NCI-H1694 treated with DMSO at 0.1 percent for 48 hours (cell line): ENCODE results near the gene TMEM100.

Experiments used
- DNase-seq: peaks from one replicate; lab custom pipeline; 2025; lab: John Stamatoyannopoulos, UW

TMEM100 gene

DNA sequence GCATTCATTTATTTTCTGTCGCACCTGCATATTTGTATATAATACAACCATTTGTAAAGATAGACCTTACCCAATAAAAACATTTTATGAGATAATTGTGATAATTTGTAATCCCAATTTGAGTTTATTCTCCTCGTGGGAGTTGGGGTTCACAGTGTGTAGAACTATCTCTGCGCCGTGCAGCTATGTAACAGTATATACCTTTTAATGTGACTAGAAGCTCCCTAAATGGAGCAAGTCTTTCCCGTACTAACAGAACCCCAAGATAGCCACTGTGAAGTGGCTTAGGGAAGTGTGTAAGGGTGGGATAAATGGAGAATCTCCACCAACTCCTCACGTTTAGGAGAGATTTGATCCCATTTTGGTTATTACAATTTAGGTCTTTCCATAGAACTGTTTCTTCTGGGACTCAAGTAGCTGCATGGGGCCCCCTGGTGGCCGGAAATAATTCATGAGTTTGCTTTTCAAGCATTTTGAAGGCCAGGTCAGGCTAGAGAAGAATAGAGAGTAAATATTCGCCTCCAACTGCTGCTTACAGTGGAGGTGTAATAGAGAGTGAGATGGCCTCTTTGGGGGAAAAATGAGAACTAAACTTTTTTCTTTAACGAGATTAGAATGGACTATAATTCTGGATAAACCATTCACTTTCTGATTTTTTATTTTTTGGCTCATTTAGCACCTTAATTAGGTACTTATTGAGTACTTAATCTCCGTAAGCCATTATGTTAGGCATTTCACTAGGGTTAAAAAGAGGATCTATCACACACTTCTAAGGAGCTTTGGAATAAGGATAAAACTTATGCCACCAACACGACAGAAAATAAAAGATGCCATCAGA is 4.5 kb downstream of the TMEM100 start:
- peak; percentile 63 for DNase-seq

DNA sequence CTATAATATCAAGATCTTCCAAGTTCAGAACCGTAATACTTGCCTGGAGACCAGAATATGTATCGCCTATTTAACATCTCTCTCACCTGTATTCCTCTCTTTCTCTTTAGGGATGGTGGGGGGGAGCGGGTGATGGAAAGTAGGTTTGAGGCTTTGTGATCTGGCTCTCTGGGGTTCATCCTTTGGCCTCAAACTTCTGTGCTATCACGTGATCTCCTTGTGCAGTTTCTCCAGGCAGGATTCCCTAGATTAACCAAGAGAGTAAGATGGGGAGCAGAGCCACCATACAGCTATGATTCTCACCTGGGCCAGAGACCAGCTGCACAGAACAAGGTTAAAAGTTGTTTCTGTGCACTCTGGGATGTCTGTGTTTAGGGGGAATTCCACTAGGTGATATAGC is 5.2 kb downstream of the TMEM100 start:
- no peak for DNase-seq

DNA sequence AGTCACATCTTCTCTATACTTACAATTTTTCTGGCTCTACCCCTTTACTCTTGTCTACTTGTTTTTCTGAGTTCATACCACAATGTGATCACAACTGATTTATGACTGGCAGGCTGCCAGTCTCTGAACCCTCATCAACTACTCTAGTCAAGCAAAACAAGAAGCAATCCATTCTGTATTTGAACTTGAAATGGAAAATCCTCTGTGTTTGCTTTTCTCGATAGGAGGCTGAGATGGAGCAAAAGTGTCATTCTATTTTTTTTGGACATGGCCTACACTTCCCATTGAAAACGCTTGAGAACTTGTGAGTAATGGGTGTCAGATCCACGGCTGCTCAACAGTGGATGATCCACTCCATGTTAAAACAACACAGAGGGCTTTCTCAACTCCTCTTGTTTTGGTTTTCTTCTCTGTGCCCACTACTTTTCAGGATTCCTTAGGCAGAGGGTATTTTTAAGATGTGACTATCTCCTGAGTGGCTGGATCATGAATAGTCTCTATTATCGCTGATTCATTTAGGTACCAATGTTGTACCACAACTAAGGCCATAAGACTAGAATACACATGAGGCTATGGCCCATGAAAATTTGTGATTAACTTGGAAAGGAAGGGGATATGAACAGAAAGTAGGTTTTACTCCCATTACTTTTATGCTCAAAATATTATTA is 11.7 kb downstream of the TMEM100 start:
- no peak for DNase-seq

DNA sequence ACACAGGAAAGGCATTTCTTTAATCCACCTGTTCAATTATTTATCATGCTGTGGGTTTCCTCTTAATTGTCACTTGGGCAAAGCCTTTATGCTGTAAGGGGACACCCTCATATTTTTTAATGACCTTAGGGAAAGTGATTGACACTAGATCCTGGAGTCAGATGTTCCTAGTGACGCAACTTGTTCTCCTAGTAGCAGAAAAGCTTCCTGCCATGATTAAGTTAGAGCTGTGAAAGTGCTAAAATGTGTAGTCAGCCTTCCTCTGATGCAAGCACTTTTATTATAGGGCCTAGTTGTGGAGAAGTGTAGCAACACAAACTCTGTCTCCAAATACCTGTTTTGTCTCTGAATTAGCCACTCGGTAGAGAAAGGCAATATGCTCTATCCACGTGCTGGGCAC is 12.3 kb downstream of the TMEM100 start:
- DNase-seq, result no peak

DNA sequence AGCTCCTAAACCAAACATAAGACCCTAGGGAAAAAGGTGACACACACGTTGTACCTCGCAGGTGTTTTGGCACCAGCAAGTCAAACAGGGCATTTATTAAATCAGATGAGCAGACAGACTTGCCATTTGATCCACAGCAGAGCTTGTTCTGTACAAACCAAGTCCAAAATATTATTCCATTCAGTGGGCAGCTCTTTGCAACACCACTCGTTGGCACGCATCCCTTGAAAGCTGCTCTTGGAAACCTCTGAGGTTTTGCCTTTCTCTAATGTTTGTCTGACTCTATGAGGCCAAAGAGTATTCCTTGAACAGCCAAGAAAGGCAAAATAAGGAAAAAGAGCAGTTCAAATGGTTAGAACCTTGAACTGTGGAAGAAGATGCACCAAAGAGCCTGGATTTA is 12.7 kb downstream of the TMEM100 start:
- no peak for DNase-seq

DNA sequence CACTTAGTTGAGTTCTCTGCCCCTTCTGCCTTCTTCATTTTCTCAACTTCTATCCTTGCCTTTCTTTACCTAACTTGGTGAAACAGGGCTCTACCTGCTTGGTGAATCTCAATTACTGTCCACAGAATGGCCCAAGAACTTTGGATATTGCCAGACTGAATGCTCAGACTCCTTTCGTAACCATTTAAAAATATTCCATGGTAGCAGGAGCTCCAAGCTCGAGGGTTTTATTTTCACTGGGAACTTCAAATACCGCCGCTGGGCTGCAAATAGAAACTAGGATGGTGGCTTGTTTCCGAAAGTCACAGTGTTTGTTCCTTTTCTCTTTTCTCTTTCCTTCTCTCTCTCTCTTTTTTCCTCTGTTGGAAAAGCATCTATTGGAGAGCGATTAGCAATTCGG is 13.2 kb downstream of the TMEM100 start:
- no peak for DNase-seq

DNA sequence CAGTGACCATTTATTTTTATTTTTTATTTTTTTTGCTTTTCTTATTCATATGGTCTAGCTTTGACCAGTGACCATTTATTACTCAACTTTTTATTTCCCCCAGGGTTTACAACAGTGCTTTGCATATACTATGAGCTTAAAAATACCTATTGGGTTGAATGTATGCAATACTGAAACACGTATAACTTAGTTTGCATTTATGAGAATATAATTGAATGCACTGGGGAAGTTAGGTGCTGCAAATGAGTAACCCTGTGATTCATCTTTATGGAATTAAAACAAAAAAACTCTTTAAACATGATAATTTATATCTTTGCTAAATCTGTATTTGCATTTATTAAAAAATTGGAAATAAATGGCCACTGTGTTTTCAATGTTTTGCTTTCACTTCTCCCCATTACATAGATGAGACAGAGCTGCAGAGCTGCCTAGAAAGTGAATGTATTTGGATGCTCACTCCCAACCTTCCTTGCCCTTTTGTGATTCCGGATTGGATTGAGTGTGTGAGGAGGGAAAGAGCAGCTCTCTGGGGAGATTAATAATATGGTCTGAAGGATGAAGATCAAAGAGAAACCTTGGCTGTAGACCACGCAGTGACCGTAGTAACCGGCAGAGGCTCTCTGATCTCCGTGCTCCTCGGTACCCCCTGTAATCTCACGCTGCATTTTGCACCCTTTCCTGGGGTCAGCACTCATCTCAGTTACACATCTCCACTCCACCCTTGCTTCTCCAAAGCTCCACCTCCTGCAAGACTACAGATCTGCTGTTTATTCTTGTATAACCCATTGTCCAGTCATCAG is 14.3 kb downstream of the TMEM100 start:
- DNase-seq, result no peak

DNA sequence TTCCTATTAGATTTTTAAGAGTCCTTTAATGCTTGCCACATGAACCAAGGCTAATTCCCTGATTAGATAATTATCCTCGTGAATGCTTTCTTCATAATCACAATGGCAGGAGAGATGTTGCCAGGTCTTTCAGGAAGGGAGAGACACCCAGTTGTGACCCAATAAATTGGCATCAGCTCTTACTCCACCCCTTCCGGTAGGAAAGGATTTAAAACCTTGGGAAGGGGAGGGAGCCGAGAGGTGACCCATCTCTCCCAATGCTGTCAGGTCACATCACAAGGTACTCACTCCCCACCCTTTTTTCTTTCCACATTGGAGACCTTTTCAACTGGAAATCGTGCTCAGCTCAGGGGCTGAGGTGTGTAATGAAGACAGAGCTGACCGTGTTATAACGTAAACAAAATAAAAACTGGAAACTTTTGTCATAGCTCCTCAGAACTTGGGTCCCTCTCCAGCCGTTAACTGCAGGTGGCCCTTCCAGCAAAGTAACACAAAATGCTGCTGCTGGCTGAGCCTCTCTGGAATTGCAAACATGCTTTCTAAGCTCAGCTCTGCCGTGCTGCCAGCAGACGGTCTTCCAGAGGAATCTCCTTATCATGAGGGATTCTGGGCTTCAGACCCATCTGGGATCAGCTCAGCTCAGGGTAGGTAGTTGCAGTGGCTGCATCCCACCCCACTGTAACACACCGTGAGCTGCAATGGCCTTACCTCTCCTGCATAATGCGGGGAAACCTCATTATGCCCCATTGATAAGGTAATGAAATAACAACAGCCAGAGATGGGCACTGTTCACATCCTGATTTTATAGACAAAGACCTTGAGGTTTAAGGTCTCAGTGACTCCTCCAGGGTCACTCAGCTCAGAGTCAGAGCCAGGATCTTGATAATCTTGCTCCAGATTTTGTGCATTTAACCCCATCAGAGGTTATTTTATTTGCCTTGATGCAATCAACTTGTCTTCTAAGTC is 15.6 kb downstream of the TMEM100 start:
- no peak for DNase-seq

DNA sequence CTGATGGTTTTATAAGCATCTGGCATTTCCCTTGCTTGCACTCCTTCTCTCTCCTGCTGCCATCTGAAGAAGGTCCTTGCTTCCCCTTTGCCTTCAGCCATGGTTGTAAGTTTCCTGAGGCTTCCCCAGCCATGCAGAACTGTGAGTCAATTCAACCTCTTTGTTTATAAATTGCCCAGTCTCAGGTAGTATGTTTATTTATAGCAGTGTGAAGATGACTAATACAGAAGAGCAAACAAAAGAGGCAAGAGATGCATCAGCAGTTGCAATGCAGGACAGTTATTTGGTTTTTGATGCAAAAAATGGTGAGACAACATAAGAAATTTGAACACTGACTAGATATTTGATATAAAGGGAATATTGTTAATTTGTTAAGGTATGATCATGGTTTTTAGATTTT is 16.8 kb downstream of the TMEM100 start:
- no peak for DNase-seq

DNA sequence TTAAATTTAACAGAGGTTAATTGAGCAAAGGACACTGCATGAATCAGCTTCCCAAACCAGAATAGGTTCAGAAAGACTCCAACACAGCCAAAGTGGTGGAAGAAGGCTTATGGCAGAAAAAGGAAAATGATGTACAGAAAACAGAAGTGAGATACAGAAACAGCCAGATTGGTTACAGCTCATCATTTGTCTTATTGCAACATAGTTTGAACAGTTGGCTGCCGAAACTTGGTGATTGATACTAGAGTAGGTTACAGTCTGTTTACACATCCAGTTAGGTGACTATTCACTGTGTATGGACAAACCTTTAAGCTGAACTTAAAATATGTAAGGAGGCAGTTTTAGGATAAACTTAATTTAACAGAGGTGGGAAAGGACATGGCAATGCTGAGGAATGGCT is 18.3 kb downstream of the TMEM100 start:
- no peak for DNase-seq

DNA sequence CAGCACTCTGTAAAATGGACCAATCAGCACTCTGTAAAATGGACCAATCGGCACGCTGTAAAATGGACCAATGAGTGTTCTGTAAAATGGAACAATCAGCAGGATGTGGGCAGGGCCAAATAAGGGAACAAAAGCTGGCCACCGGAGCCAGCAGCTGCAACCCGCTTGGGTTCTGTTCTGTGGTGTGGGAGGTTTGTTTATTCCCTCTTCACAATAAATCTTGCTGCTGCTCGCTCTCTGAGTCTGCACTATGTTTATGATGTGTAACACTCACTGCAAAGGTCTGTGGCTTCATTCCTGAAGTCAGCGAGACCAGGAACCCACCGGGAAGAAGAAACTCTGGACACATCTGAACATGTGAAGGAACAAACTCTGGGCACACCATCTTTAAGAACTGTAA is 20.5 kb downstream of the TMEM100 start:
- no peak for DNase-seq

DNA sequence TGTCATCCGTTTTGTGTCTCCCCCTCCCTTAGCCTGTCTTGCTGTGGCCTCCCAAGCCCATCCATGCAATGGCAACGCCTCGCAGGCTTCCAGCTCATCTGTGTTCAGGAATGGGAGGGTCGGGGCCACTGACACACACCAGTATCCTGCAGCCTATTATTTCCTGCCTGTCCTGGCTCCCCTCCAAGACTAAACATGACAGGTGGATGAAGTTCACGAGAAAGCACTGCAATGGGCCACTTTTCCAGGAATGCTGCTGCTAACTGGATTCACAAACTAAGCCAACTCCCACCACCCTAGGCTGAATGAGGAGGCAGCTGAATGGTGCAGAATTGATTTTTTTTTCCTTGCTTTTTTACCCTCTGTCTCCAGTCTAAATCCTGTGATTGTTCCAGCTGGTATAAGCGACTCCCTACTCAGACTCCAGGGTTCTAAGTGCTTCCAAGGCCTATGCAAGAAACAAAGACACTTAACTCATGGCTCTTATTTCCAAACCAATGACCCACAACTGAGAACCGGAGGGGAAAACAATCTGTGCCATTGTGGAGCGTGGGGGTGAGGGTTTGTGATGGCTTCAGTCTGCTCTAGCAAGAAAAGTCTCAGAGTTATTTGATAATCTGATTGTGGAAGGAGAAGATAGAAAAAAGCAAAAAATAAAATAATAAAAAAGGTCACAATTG is 23.3 kb downstream of the TMEM100 start:
- peak; percentile 6 for DNase-seq

DNA sequence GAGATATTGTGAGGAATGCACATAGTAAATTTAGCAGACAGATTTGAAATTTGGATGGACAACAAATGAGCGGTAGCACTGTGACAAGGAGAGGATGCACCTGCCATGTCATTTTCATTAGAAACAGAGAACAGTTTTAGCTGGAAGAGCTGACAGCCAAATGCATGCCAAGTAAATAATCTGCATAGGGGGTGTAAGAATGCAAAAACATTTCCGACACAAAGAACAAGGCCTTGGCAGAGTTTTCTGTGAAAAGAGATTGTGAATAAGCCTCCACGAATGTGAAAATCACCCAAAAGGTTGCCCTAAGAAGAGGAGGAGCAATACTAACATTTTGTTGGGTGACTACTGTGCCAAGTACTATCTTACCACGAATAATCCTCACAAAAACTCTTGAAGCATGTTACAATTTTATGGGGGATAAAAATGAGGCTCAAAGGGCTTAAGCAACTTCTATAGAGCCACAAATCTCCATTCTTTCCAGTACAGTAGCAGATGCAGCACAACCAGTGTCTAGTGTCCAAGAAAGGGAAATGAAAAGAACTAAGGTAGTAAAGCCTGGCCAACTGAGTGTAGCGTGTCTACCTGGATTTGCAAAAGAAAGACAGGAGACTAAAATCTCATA is 28.3 kb downstream of the TMEM100 start:
- DNase-seq, result no peak

DNA sequence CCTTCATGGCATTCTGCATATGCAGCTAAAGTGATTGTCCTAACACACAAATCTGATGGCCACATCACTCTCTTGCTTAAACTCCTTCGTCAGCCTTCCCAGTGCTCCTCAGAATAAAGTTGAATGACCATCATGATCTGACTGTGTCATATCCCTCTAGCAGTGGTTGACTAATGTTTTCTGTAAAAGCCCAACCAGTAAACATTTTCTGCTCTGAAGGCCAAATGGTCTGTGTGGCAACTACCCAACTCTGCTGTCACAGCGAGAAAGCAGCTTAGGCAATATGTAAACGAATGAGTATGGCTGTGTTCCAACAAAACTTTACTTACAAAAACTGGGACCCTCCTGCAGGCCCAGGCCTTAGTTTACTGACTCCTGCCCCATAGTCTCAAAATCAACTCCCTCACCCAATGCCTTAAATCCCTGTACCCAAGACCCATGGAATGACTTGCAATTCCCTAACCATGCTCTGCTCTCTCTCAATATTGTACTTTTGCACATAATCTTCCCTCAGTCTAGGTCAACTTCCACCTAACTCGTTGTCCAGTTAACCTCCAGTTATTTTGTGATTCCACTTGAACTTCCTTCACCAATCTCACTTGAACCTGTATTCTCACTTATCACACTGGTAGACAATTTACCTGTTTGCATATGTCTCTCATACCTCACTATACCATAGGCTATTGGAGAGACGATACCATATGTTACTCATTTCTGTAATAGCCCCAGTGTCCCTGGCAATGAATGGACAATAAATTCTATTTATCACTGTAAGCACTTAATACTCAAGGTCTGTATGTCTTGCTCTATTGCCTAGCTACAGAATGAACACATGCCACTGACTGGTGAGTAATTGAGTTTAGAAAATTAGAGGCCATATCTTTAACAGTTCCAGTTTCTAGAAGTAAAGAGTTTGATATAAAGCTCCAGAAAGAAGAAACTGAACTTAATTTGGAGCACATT is 29.1 kb downstream of the TMEM100 start:
- peak; percentile 57 for DNase-seq

DNA sequence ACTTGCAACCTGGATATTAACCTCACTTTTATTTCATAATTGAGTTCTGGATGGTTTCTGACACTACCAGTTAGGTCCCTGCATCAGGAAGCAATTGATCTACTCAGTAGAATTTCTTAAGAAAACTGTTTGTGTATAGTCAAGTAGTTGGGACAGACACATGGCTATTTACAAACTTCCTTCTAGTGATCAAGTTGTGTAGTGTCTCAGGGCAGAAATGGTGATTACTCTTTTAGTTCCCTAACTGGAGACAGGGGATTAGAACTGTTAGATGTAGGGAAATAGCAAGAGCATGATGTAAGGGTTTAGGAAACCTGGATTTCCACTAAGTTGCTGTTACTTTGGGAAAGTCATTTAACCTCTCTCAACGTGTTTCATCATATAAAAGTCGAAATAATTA is 30.4 kb downstream of the TMEM100 start:
- no peak for DNase-seq

DNA sequence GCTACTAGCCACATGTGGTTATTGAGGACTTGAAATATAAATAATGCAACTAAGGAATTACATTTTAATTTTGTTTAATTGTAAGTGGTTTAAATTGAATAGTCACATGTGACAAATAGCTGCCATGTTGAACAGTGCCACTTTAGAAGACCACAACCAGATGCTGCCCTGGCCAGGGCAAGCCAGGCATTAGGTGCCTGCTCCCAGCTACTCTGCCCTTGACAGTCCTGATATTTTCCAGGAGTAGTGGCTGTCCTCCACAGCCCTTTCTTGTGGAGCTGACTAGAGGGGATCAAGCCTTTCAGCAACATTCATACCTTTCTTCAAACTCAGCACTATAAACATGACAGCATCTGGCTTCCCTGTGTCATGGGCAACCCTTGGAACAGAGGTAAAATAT is 31.0 kb downstream of the TMEM100 start:
- DNase-seq, result no peak

DNA sequence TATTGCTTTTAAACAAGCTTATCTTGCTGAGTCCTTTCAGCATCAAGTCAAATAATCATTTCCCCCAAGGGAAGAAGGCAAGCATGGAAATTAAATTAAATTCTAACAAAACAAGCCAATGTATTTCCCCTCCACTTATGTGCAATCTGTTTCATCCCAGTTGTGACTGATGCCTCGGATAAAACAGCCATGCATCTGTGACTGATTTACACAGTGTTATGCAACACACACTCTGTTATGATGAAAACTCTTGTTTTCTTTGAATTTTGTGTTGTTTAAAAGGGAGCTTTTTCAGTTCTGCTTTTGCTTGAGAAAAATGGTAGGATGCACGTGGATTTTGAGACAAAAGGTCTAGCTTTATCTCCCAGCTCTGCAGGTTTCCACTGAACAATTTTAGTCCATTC is 32.6 kb downstream of the TMEM100 start:
- DNase-seq, result peak; percentile 85

DNA sequence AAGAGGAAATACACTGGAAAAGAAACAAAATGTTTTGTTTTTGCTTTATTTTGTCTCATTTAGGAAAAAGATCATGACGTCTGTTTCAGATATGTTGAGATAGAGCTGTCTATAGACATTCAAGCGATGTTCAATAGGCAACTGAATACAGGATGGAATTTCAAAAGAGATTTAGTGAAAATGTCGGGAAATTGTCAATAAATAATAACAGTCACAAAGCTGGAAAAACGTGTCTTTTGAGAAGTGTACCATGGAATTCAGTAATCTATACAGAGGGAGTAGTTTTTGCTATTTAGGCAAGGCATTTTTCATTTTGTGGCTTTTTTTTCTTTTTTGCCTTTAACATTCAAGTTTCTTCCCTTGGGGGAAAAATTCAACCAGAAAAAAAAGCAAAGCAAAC is 33.0 kb downstream of the TMEM100 start:
- DNase-seq, result no peak

DNA sequence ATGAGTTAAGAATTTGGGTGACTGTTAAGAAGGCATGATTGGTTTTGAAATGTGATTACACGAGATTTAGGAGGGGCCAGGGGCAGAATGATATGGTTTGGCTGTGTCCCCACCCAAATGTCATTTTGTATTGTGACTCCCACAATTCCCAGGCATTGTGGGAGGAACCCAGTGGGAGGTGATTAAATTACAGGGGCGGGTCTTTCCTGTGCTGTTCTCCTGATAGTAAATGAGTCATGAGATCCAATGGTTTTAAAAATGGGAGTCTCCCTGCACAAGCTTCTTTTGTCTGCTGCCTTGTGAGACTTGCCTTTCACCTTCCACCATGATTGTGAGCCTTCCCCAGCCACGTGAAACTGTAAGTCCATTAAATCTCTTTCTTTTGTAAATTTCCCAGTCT is 34.6 kb downstream of the TMEM100 start:
- no peak for DNase-seq
